Dedifferentiated amniotic fluid mesenchymal stem cell (primary cell): ENCODE results near the gene EPHB6.

ENCODE experiments used
- DNase-seq: peaks from one replicate; pipeline ENCODE4 v3.0.0-alpha.2; 2016; ENCODE audit errors: extremely low spot score

EPHB6 gene

GRCh38 chr7:142898377-142899170, 43.7 kb downstream of the EPHB6 start:
- no peak for DNase-seq

- DNase-seq = no peak
These were observed 44.8 kb downstream of the EPHB6 start for GRCh38 chr7:142899661-142900060.

GRCh38 chr7:142901426-142902259, 46.8 kb downstream of the EPHB6 start:
- no peak for DNase-seq

- no peak for DNase-seq
These were observed 49.3 kb downstream of the EPHB6 start for GRCh38 chr7:142904128-142904527.

GRCh38 chr7:142905759-142906158, 50.9 kb downstream of the EPHB6 start:
- DNase-seq = no peak

GRCh38 chr7:142906643-142907042, 51.8 kb downstream of the EPHB6 start:
- no peak for DNase-seq

- DNase-seq = no peak
These were observed 53.4 kb downstream of the EPHB6 start for GRCh38 chr7:142908290-142908689.

- no peak for DNase-seq
These were observed 54.3 kb downstream of the EPHB6 start for GRCh38 chr7:142908921-142909890.

- DNase-seq = no peak
These were observed 55.2 kb downstream of the EPHB6 start for GRCh38 chr7:142910031-142910433.

GRCh38 chr7:142910481-142910880, 55.6 kb downstream of the EPHB6 start:
- no peak for DNase-seq

GRCh38 chr7:142913051-142913450, 58.2 kb downstream of the EPHB6 start:
- no peak for DNase-seq

GRCh38 chr7:142913566-142913965, 58.7 kb downstream of the EPHB6 start:
- no peak for DNase-seq

- DNase-seq = no peak
These were observed 59.2 kb downstream of the EPHB6 start for GRCh38 chr7:142914121-142914520.

GRCh38 chr7:142915315-142915714, 60.4 kb downstream of the EPHB6 start:
- no peak for DNase-seq

- DNase-seq = no peak
These were observed 61.6 kb downstream of the EPHB6 start for GRCh38 chr7:142916508-142916907.

GRCh38 chr7:142917447-142917846, 62.6 kb downstream of the EPHB6 start:
- DNase-seq = no peak

GRCh38 chr7:142918901-142919300, 64.0 kb downstream of the EPHB6 start:
- DNase-seq = no peak

GRCh38 chr7:142919656-142920055, 64.8 kb downstream of the EPHB6 start:
- no peak for DNase-seq
